GM12878 (cell line): Measurements from ENCODE around the gene UBE2E1. TPM values are rescaled to one million over a fixed set of nuclear protein-coding genes. Genes with fewer than 3 reads are reported as not detected.

ENCODE experiments used
- ATAC-seq: fragments of 200-7000 bp; cut with Tn5 transposase; 3 replicates; pipeline ENCODE4 v1.9.1; 2020; ENCODE audit warnings: mild to moderate bottlenecking, moderate library complexity
- BruUV-seq: library from RNA; stranded (reverse); fragments of 400-500 nt; replicated peaks from 2 replicates; lab custom pipeline; 2021; lab: Mats Ljungman, UMichigan
- CTCF ChIA-PET: fragments of 300-600 bp; sonication (Branson Sonifier 250); formaldehyde crosslinking; extraction: SDS; loops from one replicate; lab custom pipeline; 2021; ENCODE audit warnings: inconsistent platforms; lab: Yijun Ruan, JAX
- POLR2A ChIA-PET: fragments of 350-600 bp; formaldehyde crosslinking; extraction: SDS; loops from one replicate; lab custom pipeline; 2021; ENCODE audit warnings: inconsistent platforms; lab: Charles Lee
- RAD21 ChIA-PET: fragments of 300-600 bp; sonication (Branson Sonifier 250); formaldehyde crosslinking; loops from one replicate; lab custom pipeline; 2023; ENCODE audit warnings: antibody characterized with exemption; ENCODE audit not compliant: unreplicated experiment; lab: Charles Lee
- SMC1A ChIA-PET: fragments of 300-600 bp; sonication (Branson Sonifier 250); formaldehyde crosslinking; loops from one replicate; lab custom pipeline; 2023; ENCODE audit not compliant: unreplicated experiment, uncharacterized antibody; lab: Charles Lee
- DNase-seq: peaks from one replicate; pipeline ENCODE4 v3.0.0-alpha.2; 2011; ENCODE audit warnings: low read depth, low spot score
- FAIRE-seq: peaks from 3 replicates; lab custom pipeline; 2011; peaks lifted over from hg19 to GRCh38; lab: Jason Lieb, UNC
- H2AFZ ChIP-seq: 2 replicates; pipeline ENCODE4 v1.6.0; 2011; ENCODE audit warnings: low read depth, low read length, control low read depth; ENCODE audit not compliant: control insufficient read depth
- H3K27ac ChIP-seq: 2 replicates; pipeline ENCODE4 v1.5.1; 2011; ENCODE audit warnings: control low read depth; ENCODE audit not compliant: control insufficient read depth, insufficient read depth
- H3K27me3 ChIP-seq, 2 experiments: replicated peaks in 1 of 2; 2 replicates each; pipeline versions ENCODE4 v1.6.0 to v1.6.1; 2011; ENCODE audit warnings: low read length in 1 of 2; ENCODE audit not compliant: control insufficient read depth in 2 of 2, insufficient read depth in 2 of 2
- H3K36me3 ChIP-seq, 2 experiments: 2 replicates each; pipeline ENCODE4 v1.5.1; 2011; ENCODE audit warnings: low read length in 1 of 2; ENCODE audit not compliant: control insufficient read depth in 2 of 2, insufficient read depth in 2 of 2
- H3K4me1 ChIP-seq: 2 replicates; pipeline ENCODE4 v1.6.1; 2011; ENCODE audit warnings: mild to moderate bottlenecking, low read length, moderate library complexity, mixed read lengths; ENCODE audit not compliant: control insufficient read depth, insufficient read depth
- H3K4me2 ChIP-seq: 2 replicates; pipeline ENCODE4 v1.6.0; 2011; ENCODE audit warnings: control low read depth; ENCODE audit not compliant: control insufficient read depth, insufficient read depth
- H3K4me3 ChIP-seq: fragments of 200-600 bp; sonication (generic); 2 replicates; pipeline ENCODE4 v1.5.1; 2016
- H3K79me2 ChIP-seq: 2 replicates; pipeline ENCODE4 v1.6.0; 2011; ENCODE audit warnings: low read length; ENCODE audit not compliant: control insufficient read depth, insufficient read depth
- H3K9ac ChIP-seq: 2 replicates; pipeline ENCODE4 v1.8.0; 2011; ENCODE audit warnings: low read length, control low read depth, mixed read lengths; ENCODE audit not compliant: control insufficient read depth, insufficient read depth
- H3K9me3 ChIP-seq: replicated peaks from 3 replicates; pipeline ENCODE4 v1.5.1; 2011; ENCODE audit warnings: mild to moderate bottlenecking, low read length; ENCODE audit not compliant: control insufficient read depth, insufficient read depth
- H4K20me1 ChIP-seq: 2 replicates; pipeline ENCODE4 v1.6.0; 2011; ENCODE audit not compliant: control insufficient read depth, insufficient read depth
- EZH2 ChIP-seq: IDR thresholded peaks from 2 replicates; pipeline ENCODE4 v1.6.1; 2012; ENCODE audit warnings: low read depth, mild to moderate bottlenecking, control low read depth, inconsistent platforms, low read length, borderline replicate concordance; ENCODE audit not compliant: control insufficient read depth
- MTA2 ChIP-seq: fragments of 450-650 bp; IDR thresholded peaks from 2 replicates; pipeline ENCODE4 v1.6.1; 2016; ENCODE audit warnings: low read depth, mild to moderate bottlenecking, moderate library complexity
- MTA3 ChIP-seq: IDR thresholded peaks from 2 replicates; pipeline ENCODE4 v1.6.1; 2012; ENCODE audit warnings: low read length, inconsistent platforms, borderline replicate concordance
- ZNF622 ChIP-seq: fragments of 450-650 bp; IDR thresholded peaks from 2 replicates; pipeline ENCODE4 v1.6.1; 2017; ENCODE audit warnings: mild to moderate bottlenecking, inconsistent platforms
- WGBS: methylation state at CpG from one replicate; pipeline ENCODE4 v1.1.6; 2016; ENCODE audit warnings: low lambda C conversion rate; ENCODE audit not compliant: insufficient replicate concordance, insufficient coverage; ENCODE audit errors: missing lambda C conversion rate; 5-methylcytosine and 5-hydroxymethylcytosine counted together
- in situ Hi-C: fragments of 300-500 bp; cut with MboI; formaldehyde crosslinking; loops from 9 replicates; pipeline ENCODE4 v1.14.3; 2018; ENCODE audit warnings: mixed read lengths
- intact Hi-C: fragments of 100-400 bp; cut with micrococcal nuclease; formaldehyde crosslinking; loops from one replicate; pipeline ENCODE4 v1.14.2; 2022; ENCODE audit not compliant: unreplicated experiment
- polyA plus RNA-seq, 11 experiments: library from polyadenylated mRNA; depleted of rRNA in 4 of 11; unstranded in 6 of 11; stranded (reverse) in 5 of 11; fragments of >200 nt; fragmentation: Nextera tagmentation in 4 of 11; fragmentation: Illumina TruSeq in 1 of 11; extraction: Ambion mirVana in 4 of 11; extraction: Trizol in 1 of 11; gene quantifications; 1 replicate in 1 of 11; 2 replicates in 10 of 11; pipeline versions ENCODE4 v1.2.1 to v1.2.3, GENCODE V29; 2011 to 2016; ENCODE audit warnings: inconsistent platforms in 2 of 11, missing spikeins in 2 of 11, low read depth in 1 of 11
- total RNA-seq, 4 experiments: library from RNA; depleted of rRNA in 3 of 4; stranded (reverse); fragments of >200 nt in 3 of 4; fragmentation: Illumina TruSeq in 1 of 4; extraction: Trizol in 1 of 4; gene quantifications; 2 replicates each; pipeline versions ENCODE4 v1.2.1 to v1.2.3, GENCODE V29; 2013 to 2021
- TF ChIP-seq, protein P1 (sequence below): fragments of 450-650 bp; IDR thresholded peaks from 2 replicates; pipeline ENCODE4 v1.6.1; 2016; ENCODE audit warnings: mild to moderate bottlenecking

Gene UBE2E1
- total and polyA plus RNA-seq, 10 of the 15 experiments (the other 5 are each of a cell fraction or from before 2014, with no cell fraction given): 18.7 to 425 (median 147) TPM

GRCh38 chr3:23805210-23805632 is 534 bp upstream of the UBE2E1 start:
- RAD21 ChIA-PET: interaction anchor here (1.3 kb wide), 1 partner anchor 43 kb away, joined by 6 read pairs; no protein-coding TSS in a partner anchor
- ATAC-seq: no peak
- Histone ChIP-seq H3K36me3 (no peaks in the 10 kb centered on the region), H2AFZ (peak overlapping the region; percentile 89), H3K27me3 (no peaks in the 10 kb centered on the region), H3K4me1 (peaks cover 8% of the 10 kb centered on the region), H3K4me3 (peak overlapping the region; percentile 65), H3K4me2 (peak overlapping the region; percentile 63; the same call in 1 of the 2 replicates), H3K9ac (peak overlapping the region; percentile 52; the same call in 1 of the 2 replicates), H3K27ac (no peak overlapping the region), H4K20me1 (no peaks in the 10 kb centered on the region), H3K79me2 (peaks cover 42% of the 10 kb centered on the region), H3K9me3 (no peaks in the 10 kb centered on the region)
- WGBS: 63% methylated on average over 7 of the region's 7 CpGs
- no TSS peak for BruUV-seq
- in situ Hi-C loops: no loop called here
- intact Hi-C loops: loop anchor here (5.0 to 10.0 kb wide), 7 partner anchors 62 to 1240 kb away; partner anchors contain the start of gene UBE2E2
- SMC1A ChIA-PET: interaction anchor here (1.0 to 3.2 kb wide), 4 partner anchors 24 to 53 kb away, joined by 3 to 13 read pairs (median 4); no protein-coding TSS in a partner anchor
- peak; percentile 78 for FAIRE-seq
- POLR2A ChIA-PET: no interaction called here
- CTCF ChIA-PET: interaction anchor here (1.1 to 2.2 kb wide), 2 partner anchors 29 to 44 kb away, joined by 3 to 8 read pairs; no protein-coding TSS in a partner anchor
- DNase-seq: no peak
- TF ChIP-seq EZH2 (no peak), MTA3 (no peak), ZNF622 (no peak), MTA2 (0 out of 2 replicates have a peak, but pooled peaks have one; percentile 8)
- TF ChIP-seq, protein P1, sequence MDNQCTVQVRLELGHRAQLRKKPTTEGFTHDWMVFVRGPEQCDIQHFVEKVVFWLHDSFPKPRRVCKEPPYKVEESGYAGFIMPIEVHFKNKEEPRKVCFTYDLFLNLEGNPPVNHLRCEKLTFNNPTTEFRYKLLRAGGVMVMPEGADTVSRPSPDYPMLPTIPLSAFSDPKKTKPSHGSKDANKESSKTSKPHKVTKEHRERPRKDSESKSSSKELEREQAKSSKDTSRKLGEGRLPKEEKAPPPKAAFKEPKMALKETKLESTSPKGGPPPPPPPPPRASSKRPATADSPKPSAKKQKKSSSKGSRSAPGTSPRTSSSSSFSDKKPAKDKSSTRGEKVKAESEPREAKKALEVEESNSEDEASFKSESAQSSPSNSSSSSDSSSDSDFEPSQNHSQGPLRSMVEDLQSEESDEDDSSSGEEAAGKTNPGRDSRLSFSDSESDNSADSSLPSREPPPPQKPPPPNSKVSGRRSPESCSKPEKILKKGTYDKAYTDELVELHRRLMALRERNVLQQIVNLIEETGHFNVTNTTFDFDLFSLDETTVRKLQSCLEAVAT: peak; percentile 12; the same call in 1 of the 2 replicates
